Erythroblast (primary cell): Measurements from ENCODE around the gene XRCC5.

Experiments used
- GATA1 ChIP-seq: IDR thresholded peaks from 2 replicates; pipeline ENCODE4 v1.6.1; 2011; ENCODE audit warnings: low read depth, mild to moderate bottlenecking, control low read depth, low read length, moderate library complexity
- POLR2A ChIP-seq: IDR thresholded peaks from 2 replicates; pipeline ENCODE4 v1.6.1; 2011; ENCODE audit warnings: mild to moderate bottlenecking, low read length

DNA sequence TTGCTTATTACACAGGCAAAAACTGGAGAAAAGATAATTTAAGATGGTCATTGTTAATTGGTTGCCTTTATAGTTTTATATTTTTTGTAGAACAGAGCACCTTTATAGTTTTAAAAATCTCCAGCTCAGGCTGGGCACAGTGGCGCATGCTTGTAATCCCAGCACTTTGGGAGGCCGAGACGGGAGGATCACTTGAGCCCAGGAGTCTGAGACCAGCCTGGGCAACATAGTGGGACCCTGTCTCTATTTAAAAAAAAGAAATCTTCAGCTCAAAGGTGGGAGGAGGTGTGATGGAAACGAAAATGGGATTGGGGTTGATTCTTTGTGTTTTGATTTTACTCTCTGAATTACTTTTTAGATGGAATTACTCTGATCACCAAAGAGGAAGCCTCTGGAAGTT lies 85.4 kb downstream of the XRCC5 start:
- TF ChIP-seq POLR2A (no peak), GATA1 (no peak)
